ENCODE data around the gene TOMM7.
"Not testable (repeated sequence)": the region's sequence is repeated elsewhere in the genome, so short reads cannot be mapped to it uniquely, and the experiment has no call there.

- not testable (repeated sequence) for TF ChIP-seq POLR2A, CTCF (IDR thresholded peaks at IDR 0.05)
These were observed 27.7 kb upstream of the TOMM7 start for GRCh38 chr7:22850394-22850793.
